ENCODE data around the gene CNDP2. TPM values are rescaled to one million over a fixed set of nuclear protein-coding genes. Genes with fewer than 3 reads are reported as not detected.

Gene CNDP2
- total and polyA plus RNA-seq, 2 of the 13 experiments (the other 11 are each of a cell fraction or from before 2014, with no cell fraction given), result 64.7 to 80.8 TPM

- TF ChIP-seq ZNF432 (CRISPR knock-in tag; IDR thresholded peaks at IDR 0.05; ENCODE audit: borderline replicate concordance) (no peak), BHLHE40 (IDR thresholded peaks at IDR 0.05; ENCODE audit: low read length) (peak; percentile 54; the same call in 1 of the 2 replicates), ARID2 (CRISPR knock-in tag; IDR thresholded peaks at IDR 0.05; ENCODE audit: borderline replicate concordance) (no peak), IRF2 (CRISPR knock-in tag; IDR thresholded peaks at IDR 0.05) (peak; percentile 94), KDM3A (CRISPR knock-in tag; IDR thresholded peaks at IDR 0.05; ENCODE audit: low read depth) (peak; percentile 62; the same call in 1 of the 2 replicates), ZNF737 (CRISPR knock-in tag; IDR thresholded peaks at IDR 0.05; ENCODE audit: borderline replicate concordance) (no peak; the same call in 1 of the 2 replicates), ZNF558 (CRISPR knock-in tag; IDR thresholded peaks at IDR 0.05; ENCODE audit: borderline replicate concordance) (peak; percentile 40; the same call in 1 of the 2 replicates), FOXA3 (CRISPR knock-in tag; IDR thresholded peaks at IDR 0.05) (peak; percentile 83), CEBPB (IDR thresholded peaks at IDR 0.05; ENCODE audit: borderline replicate concordance, low read depth, low read length) (peak; percentile 95), CC2D1A (CRISPR knock-in tag; IDR thresholded peaks at IDR 0.05) (no peak), ZNF460 (CRISPR knock-in tag; IDR thresholded peaks at IDR 0.05; ENCODE audit: borderline replicate concordance) (no peak; the same call in 1 of the 2 replicates), YEATS2 (CRISPR knock-in tag; IDR thresholded peaks at IDR 0.05; ENCODE audit: borderline replicate concordance) (peak; percentile 72; the same call in 1 of the 2 replicates), MTA3 (CRISPR knock-in tag; IDR thresholded peaks at IDR 0.05) (no peak), MIXL1 (CRISPR knock-in tag; IDR thresholded peaks at IDR 0.05) (peak; percentile 65; the same call in 1 of the 2 replicates), CENPT (CRISPR knock-in tag; IDR thresholded peaks at IDR 0.05; ENCODE audit: low read depth) (no peak), MNT (IDR thresholded peaks at IDR 0.05) (peak; percentile 34; the same call in 1 of the 2 replicates), CREM (IDR thresholded peaks at IDR 0.05) (peak; percentile 80), CREM (CRISPR knock-in tag; IDR thresholded peaks at IDR 0.05) (no peak), MXD4 (CRISPR knock-in tag; IDR thresholded peaks at IDR 0.05) (peak; percentile 73), KLF11 (CRISPR knock-in tag; IDR thresholded peaks at IDR 0.05) (peak; percentile 21; the same call in 1 of the 2 replicates), ZKSCAN1 (IDR thresholded peaks at IDR 0.05; ENCODE audit: low read length) (0 out of 2 replicates have a peak, but pooled peaks have one; percentile 36), ZNF296 (CRISPR knock-in tag; conservative IDR thresholded peaks at IDR 0.05) (0 out of 2 replicates have a peak, but pooled peaks have one; percentile 53), NCOR1 (IDR thresholded peaks at IDR 0.05; ENCODE audit: borderline replicate concordance, low read length) (peak; percentile 97)
- TF ChIP-seq, protein P1, sequence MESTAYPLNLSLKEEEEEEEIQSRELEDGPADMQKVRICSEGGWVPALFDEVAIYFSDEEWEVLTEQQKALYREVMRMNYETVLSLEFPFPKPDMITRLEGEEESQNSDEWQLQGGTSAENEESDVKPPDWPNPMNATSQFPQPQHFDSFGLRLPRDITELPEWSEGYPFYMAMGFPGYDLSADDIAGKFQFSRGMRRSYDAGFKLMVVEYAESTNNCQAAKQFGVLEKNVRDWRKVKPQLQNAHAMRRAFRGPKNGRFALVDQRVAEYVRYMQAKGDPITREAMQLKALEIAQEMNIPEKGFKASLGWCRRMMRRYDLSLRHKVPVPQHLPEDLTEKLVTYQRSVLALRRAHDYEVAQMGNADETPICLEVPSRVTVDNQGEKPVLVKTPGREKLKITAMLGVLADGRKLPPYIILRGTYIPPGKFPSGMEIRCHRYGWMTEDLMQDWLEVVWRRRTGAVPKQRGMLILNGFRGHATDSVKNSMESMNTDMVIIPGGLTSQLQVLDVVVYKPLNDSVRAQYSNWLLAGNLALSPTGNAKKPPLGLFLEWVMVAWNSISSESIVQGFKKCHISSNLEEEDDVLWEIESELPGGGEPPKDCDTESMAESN (CRISPR knock-in tag; conservative IDR thresholded peaks at IDR 0.05), result 0 out of 2 replicates have a peak, but pooled peaks have one; percentile 53
- TF ChIP-seq, protein P2, sequence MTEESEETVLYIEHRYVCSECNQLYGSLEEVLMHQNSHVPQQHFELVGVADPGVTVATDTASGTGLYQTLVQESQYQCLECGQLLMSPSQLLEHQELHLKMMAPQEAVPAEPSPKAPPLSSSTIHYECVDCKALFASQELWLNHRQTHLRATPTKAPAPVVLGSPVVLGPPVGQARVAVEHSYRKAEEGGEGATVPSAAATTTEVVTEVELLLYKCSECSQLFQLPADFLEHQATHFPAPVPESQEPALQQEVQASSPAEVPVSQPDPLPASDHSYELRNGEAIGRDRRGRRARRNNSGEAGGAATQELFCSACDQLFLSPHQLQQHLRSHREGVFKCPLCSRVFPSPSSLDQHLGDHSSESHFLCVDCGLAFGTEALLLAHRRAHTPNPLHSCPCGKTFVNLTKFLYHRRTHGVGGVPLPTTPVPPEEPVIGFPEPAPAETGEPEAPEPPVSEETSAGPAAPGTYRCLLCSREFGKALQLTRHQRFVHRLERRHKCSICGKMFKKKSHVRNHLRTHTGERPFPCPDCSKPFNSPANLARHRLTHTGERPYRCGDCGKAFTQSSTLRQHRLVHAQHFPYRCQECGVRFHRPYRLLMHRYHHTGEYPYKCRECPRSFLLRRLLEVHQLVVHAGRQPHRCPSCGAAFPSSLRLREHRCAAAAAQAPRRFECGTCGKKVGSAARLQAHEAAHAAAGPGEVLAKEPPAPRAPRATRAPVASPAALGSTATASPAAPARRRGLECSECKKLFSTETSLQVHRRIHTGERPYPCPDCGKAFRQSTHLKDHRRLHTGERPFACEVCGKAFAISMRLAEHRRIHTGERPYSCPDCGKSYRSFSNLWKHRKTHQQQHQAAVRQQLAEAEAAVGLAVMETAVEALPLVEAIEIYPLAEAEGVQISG (CRISPR knock-in tag; IDR thresholded peaks at IDR 0.05), result peak; percentile 87
Measured at GRCh38 chr18:74541703-74542555, 45.8 kb downstream of the CNDP2 start (continued).

Data from HepG2 (cell line).